IMR-90 (cell line): Measurements from ENCODE around the gene LTB4R2.

Source experiments
- BHLHE40 ChIP-seq: fragments of 150-350 bp; IDR thresholded peaks from 2 replicates; pipeline ENCODE4 v1.6.1; 2016; ENCODE audit warnings: mild to moderate bottlenecking, low read depth, low read length
- CEBPB ChIP-seq: IDR thresholded peaks from 2 replicates; pipeline ENCODE4 v1.6.1; 2012; ENCODE audit warnings: low read depth, low read length, improper control_type of control experiment
- CHD1 ChIP-seq: IDR thresholded peaks from 2 replicates; pipeline ENCODE4 v1.6.1; 2012; ENCODE audit warnings: low read depth, low read length, improper control_type of control experiment
- CTCF ChIP-seq: conservative IDR thresholded peaks from 2 replicates; pipeline ENCODE4 v1.5.1; 2012; ENCODE audit warnings: mild to moderate bottlenecking, low read depth, low read length, improper control_type of control experiment
- ELK1 ChIP-seq: fragments of 150-350 bp; IDR thresholded peaks from 2 replicates; pipeline ENCODE4 v1.6.1; 2016; ENCODE audit warnings: low read depth, mild to moderate bottlenecking, low read length, moderate library complexity, borderline replicate concordance
- MAFK ChIP-seq: IDR thresholded peaks from 2 replicates; pipeline ENCODE4 v1.6.1; 2012; ENCODE audit warnings: low read depth, low read length, improper control_type of control experiment
- MXI1 ChIP-seq: IDR thresholded peaks from 2 replicates; pipeline ENCODE4 v1.6.1; 2012; ENCODE audit warnings: low read depth, mild to moderate bottlenecking, low read length, moderate library complexity, borderline replicate concordance
- NFE2L2 ChIP-seq: fragments of 150-350 bp; IDR thresholded peaks from 2 replicates; pipeline ENCODE4 v1.6.1; 2016; ENCODE audit warnings: low read depth, mild to moderate bottlenecking, low read length
- POLR2A ChIP-seq: IDR thresholded peaks from 2 replicates; pipeline ENCODE4 v1.6.1; 2012; ENCODE audit warnings: mild to moderate bottlenecking, low read depth, low read length
- RAD21 ChIP-seq: IDR thresholded peaks from 2 replicates; pipeline ENCODE4 v1.6.1; 2012; ENCODE audit warnings: low read length, improper control_type of control experiment
- RCOR1 ChIP-seq: IDR thresholded peaks from 2 replicates; pipeline ENCODE4 v1.6.1; 2012; ENCODE audit warnings: mild to moderate bottlenecking, low read length, improper control_type of control experiment; ENCODE audit not compliant: insufficient replicate concordance
- RFX5 ChIP-seq: IDR thresholded peaks from 2 replicates; pipeline ENCODE4 v1.8.0; 2012; ENCODE audit warnings: low read depth, mild to moderate bottlenecking, low read length, moderate library complexity
- SMC3 ChIP-seq: fragments of 150-350 bp; IDR thresholded peaks from 2 replicates; pipeline ENCODE4 v1.6.1; 2016; ENCODE audit warnings: low read depth, mild to moderate bottlenecking, antibody characterized with exemption, low read length, moderate library complexity

GRCh38 chr14:24307575-24308341, 2.2 kb upstream of the LTB4R2 start, which contains the start of gene CIDEB:
- TF ChIP-seq CTCF = peak; percentile 88
- no peak for TF ChIP-seq CEBPB
- no peak for TF ChIP-seq RCOR1
- TF ChIP-seq RFX5 = no peak
- TF ChIP-seq POLR2A = no peak
- no peak for TF ChIP-seq NFE2L2
- peak; percentile 57 for TF ChIP-seq RAD21
- TF ChIP-seq ELK1 = no peak
- TF ChIP-seq MXI1 = no peak
- no peak for TF ChIP-seq MAFK
- peak; percentile 57; the same call in 1 of the 2 replicates for TF ChIP-seq SMC3
- no peak for TF ChIP-seq BHLHE40
- TF ChIP-seq CHD1 = no peak
